Fibroblast of lung (primary cell): ENCODE results near the gene PAX2. TPM values are rescaled to one million over a fixed set of nuclear protein-coding genes. Genes with fewer than 3 reads are reported as not detected.

ENCODE experiments used
- DNase-seq, 2 donors: peaks; one replicate each; pipeline versions ENCODE4 v3.0.0 to v3.0.0-alpha.2; 2010; ENCODE audit warnings: low read depth in 2 of 2
- H2AFZ ChIP-seq: 2 replicates; pipeline ENCODE4 v1.5.1; 2012; ENCODE audit warnings: low read length, control low read depth, inconsistent platforms
- H3K27ac ChIP-seq: 2 replicates; pipeline ENCODE4 v1.5.1; 2011; ENCODE audit warnings: low read length, control low read depth; ENCODE audit not compliant: insufficient read depth
- H3K27me3 ChIP-seq: 2 replicates; pipeline ENCODE4 v1.5.1; 2011; ENCODE audit warnings: mild to moderate bottlenecking, low read length; ENCODE audit not compliant: control insufficient read depth, insufficient read depth
- H3K36me3 ChIP-seq: 2 replicates; pipeline ENCODE4 v1.5.1; 2011; ENCODE audit warnings: low read length; ENCODE audit not compliant: control insufficient read depth, insufficient read depth
- H3K4me1 ChIP-seq: 2 replicates; pipeline ENCODE4 v1.5.1; 2011; ENCODE audit warnings: low read length; ENCODE audit not compliant: control insufficient read depth, insufficient read depth; ENCODE audit errors: extremely low read depth
- H3K4me2 ChIP-seq: 2 replicates; pipeline ENCODE4 v1.5.1; 2011; ENCODE audit warnings: low read length, control low read depth; ENCODE audit not compliant: insufficient read depth; ENCODE audit errors: extremely low read depth
- H3K4me3 ChIP-seq, 4 experiments: fragments of 200-600 bp in 1 of 4; sonication (generic) in 1 of 4; replicated peaks in 1 of 4; 2 replicates each; pipeline ENCODE4 v1.5.1; 2011 to 2016; ENCODE audit warnings: low read length in 4 of 4, low read depth in 3 of 4, mild to moderate bottlenecking in 3 of 4, control low read depth in 2 of 4, inconsistent platforms in 1 of 4, mixed read lengths in 1 of 4; ENCODE audit not compliant: insufficient read depth in 1 of 4; ENCODE audit errors: control extremely low read depth in 1 of 4
- H3K79me2 ChIP-seq: 2 replicates; pipeline ENCODE4 v1.5.1; 2012; ENCODE audit warnings: mild to moderate bottlenecking, low read length, inconsistent platforms; ENCODE audit not compliant: control insufficient read depth, insufficient read depth
- H3K9ac ChIP-seq: 2 replicates; pipeline ENCODE4 v1.5.1; 2011; ENCODE audit warnings: mild to moderate bottlenecking, low read length, control low read depth; ENCODE audit not compliant: insufficient read depth
- H3K9me3 ChIP-seq: 2 replicates; pipeline ENCODE4 v1.5.1; 2012; ENCODE audit warnings: low read depth, low read length; ENCODE audit not compliant: control insufficient read depth, insufficient read depth
- H4K20me1 ChIP-seq: 2 replicates; pipeline ENCODE4 v1.5.1; 2011; ENCODE audit warnings: low read length; ENCODE audit not compliant: control insufficient read depth, insufficient read depth; ENCODE audit errors: extremely low read depth
- EZH2 ChIP-seq: IDR thresholded peaks from 2 replicates; pipeline ENCODE4 v1.5.1; 2012; ENCODE audit warnings: low read length, control low read depth, mild to moderate bottlenecking; ENCODE audit errors: missing control alignments
- polyA plus RNA-seq, 2 donors: library from polyadenylated mRNA; depleted of rRNA in 1 of 2; stranded (reverse) in 1 of 2; unstranded in 1 of 2; fragments of >200 nt; gene quantifications; 2 replicates each; pipeline ENCODE4 v1.2.1, GENCODE V29; 2011 to 2012; ENCODE audit warnings: missing spikeins in 1 of 2
- total RNA-seq: library from RNA; depleted of rRNA; stranded (reverse); fragments of >200 nt; gene quantifications from 2 replicates; pipeline ENCODE4 v1.2.1, GENCODE V29; 2014
- TF ChIP-seq, protein P1 (sequence below), 2 donors: IDR thresholded peaks in 1 of 2; conservative IDR thresholded peaks in 1 of 2; 1 replicate in 1 of 2; 2 replicates in 1 of 2; pipeline ENCODE4 v1.5.1; 2011 to 2012; ENCODE audit warnings: low read length in 2 of 2, control low read depth in 1 of 2, inconsistent platforms in 1 of 2, low read depth in 1 of 2, mild to moderate bottlenecking in 1 of 2

PAX2 gene
- total and polyA plus RNA-seq, 2 donors (not counting 1 experiment from before 2014, with no cell fraction given), result not detected

DNA sequence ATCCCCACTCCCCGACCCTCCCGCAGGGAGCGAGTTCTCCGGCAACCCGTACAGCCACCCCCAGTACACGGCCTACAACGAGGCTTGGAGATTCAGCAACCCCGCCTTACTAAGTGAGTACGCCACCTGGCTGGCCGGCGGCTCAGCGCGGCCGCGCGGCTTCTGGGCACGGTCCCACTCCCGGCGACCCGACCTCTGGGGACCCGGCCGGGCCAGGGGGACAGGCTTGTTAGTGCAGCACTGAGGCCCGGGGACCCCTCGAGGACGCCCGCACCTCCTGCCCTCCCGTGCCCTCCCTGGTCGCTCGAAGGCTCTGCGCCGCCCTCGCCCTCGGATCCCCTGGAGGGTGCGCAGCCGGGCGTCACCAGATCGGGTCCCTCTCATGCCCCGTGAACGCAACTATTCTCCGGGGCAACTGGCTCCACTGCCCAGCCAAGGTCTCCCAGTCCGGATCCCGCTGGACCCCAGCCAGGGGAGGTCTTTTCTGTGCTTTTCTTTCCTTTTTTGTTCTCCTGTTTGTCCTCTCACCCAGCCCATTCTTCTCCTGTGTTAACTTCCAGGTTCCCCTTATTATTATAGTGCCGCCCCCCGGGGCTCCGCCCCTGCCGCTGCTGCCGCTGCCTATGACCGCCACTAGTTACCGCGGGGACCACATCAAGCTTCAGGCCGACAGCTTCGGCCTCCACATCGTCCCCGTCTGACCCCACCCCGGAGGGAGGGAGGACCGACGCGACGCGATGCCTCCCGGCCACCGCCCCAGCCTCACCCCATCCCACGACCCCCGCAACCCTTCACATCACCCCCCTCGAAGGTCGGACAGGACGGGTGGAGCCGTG lies 81.8 kb downstream of the PAX2 start:
- no peaks in the 10 kb centered on the region for H3K36me3 ChIP-seq
- H3K9me3 ChIP-seq, result no peaks in the 10 kb centered on the region
- DNase-seq, result no peak
- H2AFZ ChIP-seq, result no peak overlapping the region
- H3K79me2 ChIP-seq, result no peaks in the 10 kb centered on the region
- no peak overlapping the region for H3K4me3 ChIP-seq
- peak; percentile 98 for TF ChIP-seq EZH2
- TF ChIP-seq, protein P1, sequence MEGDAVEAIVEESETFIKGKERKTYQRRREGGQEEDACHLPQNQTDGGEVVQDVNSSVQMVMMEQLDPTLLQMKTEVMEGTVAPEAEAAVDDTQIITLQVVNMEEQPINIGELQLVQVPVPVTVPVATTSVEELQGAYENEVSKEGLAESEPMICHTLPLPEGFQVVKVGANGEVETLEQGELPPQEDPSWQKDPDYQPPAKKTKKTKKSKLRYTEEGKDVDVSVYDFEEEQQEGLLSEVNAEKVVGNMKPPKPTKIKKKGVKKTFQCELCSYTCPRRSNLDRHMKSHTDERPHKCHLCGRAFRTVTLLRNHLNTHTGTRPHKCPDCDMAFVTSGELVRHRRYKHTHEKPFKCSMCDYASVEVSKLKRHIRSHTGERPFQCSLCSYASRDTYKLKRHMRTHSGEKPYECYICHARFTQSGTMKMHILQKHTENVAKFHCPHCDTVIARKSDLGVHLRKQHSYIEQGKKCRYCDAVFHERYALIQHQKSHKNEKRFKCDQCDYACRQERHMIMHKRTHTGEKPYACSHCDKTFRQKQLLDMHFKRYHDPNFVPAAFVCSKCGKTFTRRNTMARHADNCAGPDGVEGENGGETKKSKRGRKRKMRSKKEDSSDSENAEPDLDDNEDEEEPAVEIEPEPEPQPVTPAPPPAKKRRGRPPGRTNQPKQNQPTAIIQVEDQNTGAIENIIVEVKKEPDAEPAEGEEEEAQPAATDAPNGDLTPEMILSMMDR (conservative IDR thresholded peaks at IDR 0.05 in 1 of 2, IDR thresholded peaks at IDR 0.05 in 1 of 2; ENCODE audit: low read depth in 1 of 2, low read length in 2 of 2), result peak in 1 of 2 donors; percentile 15
- H3K4me2 ChIP-seq, result no peak overlapping the region
- peaks cover 71% of the 10 kb centered on the region for H3K27me3 ChIP-seq
- H4K20me1 ChIP-seq, result no peaks in the 10 kb centered on the region
- no peak overlapping the region for H3K27ac ChIP-seq
- H3K9ac ChIP-seq, result no peak overlapping the region
- H3K4me1 ChIP-seq, result no peaks in the 10 kb centered on the region

DNA sequence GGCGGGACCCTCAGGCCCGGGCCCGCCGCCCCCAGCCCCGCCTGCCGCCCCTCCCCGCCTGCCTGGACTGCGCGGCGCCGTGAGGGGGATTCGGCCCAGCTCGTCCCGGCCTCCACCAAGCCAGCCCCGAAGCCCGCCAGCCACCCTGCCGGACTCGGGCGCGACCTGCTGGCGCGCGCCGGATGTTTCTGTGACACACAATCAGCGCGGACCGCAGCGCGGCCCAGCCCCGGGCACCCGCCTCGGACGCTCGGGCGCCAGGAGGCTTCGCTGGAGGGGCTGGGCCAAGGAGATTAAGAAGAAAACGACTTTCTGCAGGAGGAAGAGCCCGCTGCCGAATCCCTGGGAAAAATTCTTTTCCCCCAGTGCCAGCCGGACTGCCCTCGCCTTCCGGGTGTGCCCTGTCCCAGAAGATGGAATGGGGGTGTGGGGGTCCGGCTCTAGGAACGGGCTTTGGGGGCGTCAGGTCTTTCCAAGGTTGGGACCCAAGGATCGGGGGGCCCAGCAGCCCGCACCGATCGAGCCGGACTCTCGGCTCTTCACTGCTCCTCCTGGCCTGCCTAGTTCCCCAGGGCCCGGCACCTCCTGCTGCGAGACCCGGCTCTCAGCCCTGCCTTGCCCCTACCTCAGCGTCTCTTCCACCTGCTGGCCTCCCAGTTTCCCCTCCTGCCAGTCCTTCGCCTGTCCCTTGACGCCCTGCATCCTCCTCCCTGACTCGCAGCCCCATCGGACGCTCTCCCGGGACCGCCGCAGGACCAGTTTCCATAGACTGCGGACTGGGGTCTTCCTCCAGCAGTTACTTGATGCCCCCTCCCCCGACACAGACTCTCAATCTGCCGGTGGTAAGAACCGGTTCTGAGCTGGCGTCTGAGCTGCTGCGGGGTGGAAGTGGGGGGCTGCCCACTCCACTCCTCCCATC lies 82.7 kb downstream of the PAX2 start:
- Histone ChIP-seq H4K20me1 (no peaks in the 10 kb centered on the region), H3K9ac (no peak overlapping the region), H3K4me2 (peak overlapping the region; percentile 13), H3K9me3 (no peaks in the 10 kb centered on the region), H3K4me3 (no peak overlapping the region), H3K27me3 (peaks cover 64% of the 10 kb centered on the region), H3K36me3 (no peaks in the 10 kb centered on the region), H3K79me2 (no peaks in the 10 kb centered on the region), H2AFZ (no peak overlapping the region), H3K27ac (no peak overlapping the region), H3K4me1 (no peaks in the 10 kb centered on the region)
- peak; percentile 100 for TF ChIP-seq EZH2
- TF ChIP-seq, protein P1 (conservative IDR thresholded peaks at IDR 0.05 in 1 of 2, IDR thresholded peaks at IDR 0.05 in 1 of 2; ENCODE audit: low read depth in 1 of 2, low read length in 2 of 2), result no peak
- peak in 1 of 2 donors; percentile 3 for DNase-seq

DNA sequence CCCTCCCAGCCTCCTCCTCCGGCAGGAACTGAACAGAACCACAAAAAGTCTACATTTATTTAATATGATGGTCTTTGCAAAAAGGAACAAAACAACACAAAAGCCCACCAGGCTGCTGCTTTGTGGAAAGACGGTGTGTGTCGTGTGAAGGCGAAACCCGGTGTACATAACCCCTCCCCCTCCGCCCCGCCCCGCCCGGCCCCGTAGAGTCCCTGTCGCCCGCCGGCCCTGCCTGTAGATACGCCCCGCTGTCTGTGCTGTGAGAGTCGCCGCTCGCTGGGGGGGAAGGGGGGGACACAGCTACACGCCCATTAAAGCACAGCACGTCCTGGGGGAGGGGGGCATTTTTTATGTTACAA lies 83.3 kb downstream of the PAX2 start:
- Histone ChIP-seq H3K27me3 (peaks cover 68% of the 10 kb centered on the region), H3K4me1 (no peaks in the 10 kb centered on the region), H3K27ac (no peak overlapping the region), H3K79me2 (no peaks in the 10 kb centered on the region), H3K4me3 (peak overlapping the region in 2 of 4 experiments; percentile 7 to 46), H3K9me3 (no peaks in the 10 kb centered on the region), H3K9ac (no peak overlapping the region), H3K36me3 (no peaks in the 10 kb centered on the region), H4K20me1 (no peaks in the 10 kb centered on the region), H2AFZ (no peak overlapping the region), H3K4me2 (peak overlapping the region; percentile 59)
- no peak for DNase-seq
- no peak for TF ChIP-seq EZH2
- TF ChIP-seq, protein P1 (conservative IDR thresholded peaks at IDR 0.05 in 1 of 2, IDR thresholded peaks at IDR 0.05 in 1 of 2; ENCODE audit: low read depth in 1 of 2, low read length in 2 of 2), result no peak
